Ovary (tissue), 9 donors: ENCODE results near the gene DDTL. TPM values are rescaled to one million over a fixed set of nuclear protein-coding genes. Genes with fewer than 3 reads are reported as not detected.
"Not testable (repeated sequence)": the region's sequence is repeated elsewhere in the genome, so short reads cannot be mapped to it uniquely, and the experiment has no call there.

Source experiments
- DNase-seq, 5 donors: peaks; one replicate each; pipeline ENCODE4 v3.0.0-alpha.2; 2019 to 2020
- H3K27ac ChIP-seq, 2 donors: fragments of 200-600 bp; one replicate each; pipeline versions ENCODE4 v1.5.1 to v1.8.0; 2019 to 2022
- H3K27me3 ChIP-seq: fragments of 200-600 bp; one replicate; pipeline ENCODE4 v1.8.0; 2022
- H3K36me3 ChIP-seq: fragments of 200-600 bp; sonication (generic); one replicate; pipeline ENCODE4 v1.5.1; 2019
- H3K4me1 ChIP-seq: one replicate; pipeline ENCODE4 v1.8.1; 2013; ENCODE audit warnings: mild to moderate bottlenecking, moderate library complexity; ENCODE audit not compliant: insufficient read depth
- H3K4me3 ChIP-seq: fragments of 200-600 bp; sonication (generic); one replicate; pipeline ENCODE4 v1.5.1; 2017
- H3K9me3 ChIP-seq, 2 donors: fragments of 200-600 bp in 1 of 2; sonication (generic) in 1 of 2; one replicate each; pipeline versions ENCODE4 v1.5.1 to v1.8.1; 2013 to 2019; ENCODE audit warnings: mild to moderate bottlenecking in 1 of 2, moderate library complexity in 1 of 2
- EP300 ChIP-seq: sonication (generic); formaldehyde crosslinking; IDR thresholded peaks from one replicate; pipeline ENCODE4 v1.6.1; 2017; ENCODE audit warnings: antibody characterized with exemption
- POLR2A ChIP-seq: fragments of 450-650 bp; IDR thresholded peaks from one replicate; pipeline ENCODE4 v1.6.1; 2017; ENCODE audit warnings: antibody characterized with exemption, mild to moderate bottlenecking, moderate library complexity
- whole genome bisulfite sequencing, 3 donors: extraction: QIAGEN DNeasy Blood & Tissue Kit in 1 of 3; methylation state at CpG; one replicate each; pipeline versions ENCODE4 v1.1.5 to v1.1.7; 2013 to 2017; 5-methylcytosine and 5-hydroxymethylcytosine counted together
- intact Hi-C, 4 donors: fragments of 100-400 bp; cut with DNase I; formaldehyde crosslinking; loops; one replicate each; pipeline versions ENCODE4 v1.11.0 to v1.15.1; 2022 to 2023
- polyA plus RNA-seq, 2 donors: library from polyadenylated mRNA; stranded (reverse); fragments of 200-250 nt in 1 of 2; fragments of 350-450 nt in 1 of 2; fragmentation: Illumina TruSeq in 1 of 2; extraction: RNeasy Lipid Tissue Mini Kit (QIAGEN cat#74804) in 1 of 2; gene quantifications; one replicate each; pipeline ENCODE4 v1.2.3, GENCODE V29; 2013 to 2014
- total RNA-seq, 7 donors: library from RNA; depleted of rRNA in 2 of 7; stranded (reverse); fragments of >200 nt in 2 of 7; fragmentation: NEBNext Ultra II Directional in 3 of 7; extraction: Animal tissue kit (Norgen Biotek cat#: 25700) in 3 of 7; gene quantifications; one replicate each; pipeline versions ENCODE4 v1.1.0 to v1.2.4, GENCODE V29; 2016 to 2023
- TF ChIP-seq, protein P1 (sequence below), 3 donors: fragments of 450-650 bp in 2 of 3; fragments of 200-600 bp in 1 of 3; IDR thresholded peaks; one replicate each; pipeline versions ENCODE4 v1.5.1 to v1.8.0; 2016 to 2022; ENCODE audit warnings: antibody characterized with exemption in 3 of 3, mild to moderate bottlenecking in 1 of 3
- donor health status: DM: no; HTN: no; CAD: no; lungs with moderate emphysema.
- donor health status: DM: no; HTN: no; CAD: no.
- donor health status: Bipolar disorder and iron deficiency.
- donor health status: DM: yes; HTN: yes; CAD: no.
- donor health status: DM: no; HTN: no; CAD: no.
- donor health status: DM: yes; HTN: yes; CAD: no.

Gene DDTL
- total and polyA plus RNA-seq, 9 donors = 1.4 to 5.1 (median 3.3) TPM; not detected in 2

DNA sequence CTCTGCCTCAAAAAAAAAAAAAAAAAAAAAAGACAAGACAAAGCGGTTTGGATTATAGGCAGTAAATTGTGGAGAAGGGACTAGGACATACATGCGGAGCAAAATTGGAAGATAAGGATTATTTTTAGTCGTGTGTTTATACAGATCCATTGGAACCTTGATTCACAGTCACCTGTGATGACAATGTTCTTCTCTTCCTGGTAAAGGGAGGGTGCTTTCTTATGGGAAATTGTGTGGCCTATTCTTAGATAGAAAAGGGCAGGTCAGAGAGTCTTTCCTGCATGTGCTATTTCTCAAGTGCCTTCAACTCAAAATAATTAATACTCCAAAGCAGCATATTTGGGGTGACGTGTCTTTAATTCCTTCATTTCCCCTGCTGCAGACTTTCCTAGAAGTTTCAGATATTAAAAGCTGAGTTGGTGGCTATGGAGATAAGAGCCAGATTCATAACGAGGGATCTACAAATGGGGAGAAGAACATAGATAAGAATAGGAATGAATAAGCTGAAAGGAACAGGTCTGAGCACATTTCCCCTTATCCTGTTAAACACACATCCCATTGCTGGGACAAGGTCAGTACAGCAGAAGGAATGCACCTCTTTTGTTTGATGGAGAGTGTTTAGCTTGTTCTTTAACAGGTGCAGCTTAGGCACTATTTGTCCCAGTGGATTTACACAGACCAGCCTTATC, 28.2 kb upstream of the DDTL start:
- intact Hi-C loops = no loop called here
- Histone ChIP-seq H3K27ac (no peak overlapping the region), H3K4me1 (no peaks in the 10 kb centered on the region), H3K27me3 (no peaks in the 10 kb centered on the region), H3K4me3 (no peak overlapping the region), H3K36me3 (no peaks in the 10 kb centered on the region), H3K9me3 (no peaks in the 10 kb centered on the region)
- no peak for TF ChIP-seq POLR2A
- WGBS, 3 donors = 46 to 64% (median 56%) methylated on average over 5 of the region's 5 CpGs
- no peak for DNase-seq

DNA sequence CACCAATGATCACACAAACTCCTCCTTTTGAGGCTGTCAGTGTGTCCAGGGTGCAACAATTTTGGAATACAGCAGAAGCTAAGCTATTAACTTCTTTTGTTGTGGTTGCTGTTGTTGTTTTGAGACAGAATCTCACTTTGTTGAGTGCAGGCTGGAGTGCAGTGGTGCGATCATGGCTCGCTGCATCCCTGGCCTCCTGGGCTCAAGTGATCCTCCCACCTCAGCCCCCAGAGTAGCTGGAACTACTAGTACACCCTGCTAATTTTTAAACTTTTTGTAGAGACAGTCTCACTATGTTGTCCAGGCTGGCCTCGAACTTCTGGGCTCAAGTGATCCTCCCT, 27.7 kb upstream of the DDTL start:
- no peak overlapping the region for H3K4me3 ChIP-seq
- TF ChIP-seq, protein P1, sequence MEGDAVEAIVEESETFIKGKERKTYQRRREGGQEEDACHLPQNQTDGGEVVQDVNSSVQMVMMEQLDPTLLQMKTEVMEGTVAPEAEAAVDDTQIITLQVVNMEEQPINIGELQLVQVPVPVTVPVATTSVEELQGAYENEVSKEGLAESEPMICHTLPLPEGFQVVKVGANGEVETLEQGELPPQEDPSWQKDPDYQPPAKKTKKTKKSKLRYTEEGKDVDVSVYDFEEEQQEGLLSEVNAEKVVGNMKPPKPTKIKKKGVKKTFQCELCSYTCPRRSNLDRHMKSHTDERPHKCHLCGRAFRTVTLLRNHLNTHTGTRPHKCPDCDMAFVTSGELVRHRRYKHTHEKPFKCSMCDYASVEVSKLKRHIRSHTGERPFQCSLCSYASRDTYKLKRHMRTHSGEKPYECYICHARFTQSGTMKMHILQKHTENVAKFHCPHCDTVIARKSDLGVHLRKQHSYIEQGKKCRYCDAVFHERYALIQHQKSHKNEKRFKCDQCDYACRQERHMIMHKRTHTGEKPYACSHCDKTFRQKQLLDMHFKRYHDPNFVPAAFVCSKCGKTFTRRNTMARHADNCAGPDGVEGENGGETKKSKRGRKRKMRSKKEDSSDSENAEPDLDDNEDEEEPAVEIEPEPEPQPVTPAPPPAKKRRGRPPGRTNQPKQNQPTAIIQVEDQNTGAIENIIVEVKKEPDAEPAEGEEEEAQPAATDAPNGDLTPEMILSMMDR (IDR thresholded peaks at IDR 0.05) = no peak
- TF ChIP-seq EP300 = no peak
- no peak for TF ChIP-seq POLR2A
- 60 to 73% (median 60%) methylated on average over 3 of the region's 3 CpGs for WGBS, 3 donors
- no peak overlapping the region for H3K27ac ChIP-seq
- H3K4me1 ChIP-seq = no peaks in the 10 kb centered on the region
- intact Hi-C loops = no loop called here
- H3K36me3 ChIP-seq = no peaks in the 10 kb centered on the region
- DNase-seq = no peak
- no peaks in the 10 kb centered on the region for H3K27me3 ChIP-seq
- H3K9me3 ChIP-seq = no peaks in the 10 kb centered on the region

DNA sequence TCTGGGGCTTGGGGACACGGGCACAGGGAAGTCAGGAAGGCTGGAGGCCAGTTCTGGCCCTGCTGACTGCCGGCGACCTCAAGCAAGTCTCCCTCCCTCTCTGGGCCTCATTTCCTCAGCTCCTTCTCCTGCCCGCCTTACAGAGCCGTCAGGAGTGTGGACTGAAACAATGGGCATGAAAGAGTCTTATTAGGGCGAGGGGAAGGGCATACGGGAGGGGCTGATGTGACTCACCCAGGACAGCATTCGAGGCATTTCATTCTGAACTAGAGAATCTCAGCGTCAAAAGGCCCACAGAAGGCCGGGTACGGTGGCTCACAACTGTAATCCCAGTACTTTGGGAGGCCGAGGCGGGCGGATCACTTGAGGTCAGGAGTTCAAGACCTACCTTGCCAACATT, 26.5 kb upstream of the DDTL start:
- H3K36me3 ChIP-seq, DNase-seq, H3K4me3 ChIP-seq, H3K4me1 ChIP-seq, H3K27me3 ChIP-seq, H3K9me3 ChIP-seq, intact Hi-C loops, H3K27ac ChIP-seq: not testable (repeated sequence)
- no CpG with 5 or more reads among the region's 14 CpGs for WGBS, 3 donors

DNA sequence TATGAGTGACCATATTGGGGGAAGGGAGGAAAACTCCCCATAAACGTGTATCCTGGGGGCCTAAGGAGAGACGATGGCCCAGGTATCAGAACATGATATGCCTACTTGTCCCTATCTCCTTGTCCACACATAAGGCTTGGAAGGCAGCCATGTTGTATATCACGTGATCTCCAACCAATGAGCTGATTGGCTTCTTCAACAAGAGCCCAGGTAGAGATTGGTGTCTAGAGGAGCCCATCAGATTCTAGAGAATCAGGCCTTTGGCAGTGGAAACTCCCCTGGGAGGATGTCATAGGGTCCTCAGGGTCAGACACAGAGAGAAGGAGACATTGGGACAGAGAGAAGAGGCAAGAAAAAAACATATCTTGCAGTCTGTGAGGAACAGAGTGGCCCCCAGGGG, 19.3 kb upstream of the DDTL start:
- H3K9me3 ChIP-seq, H3K4me3 ChIP-seq, H3K36me3 ChIP-seq, H3K4me1 ChIP-seq, H3K27ac ChIP-seq, DNase-seq, intact Hi-C loops, H3K27me3 ChIP-seq: not testable (repeated sequence)
- WGBS, 3 donors = 0 to 70% (median 0%) methylated on average over 1 to 3 of the region's 3 CpGs

DNA sequence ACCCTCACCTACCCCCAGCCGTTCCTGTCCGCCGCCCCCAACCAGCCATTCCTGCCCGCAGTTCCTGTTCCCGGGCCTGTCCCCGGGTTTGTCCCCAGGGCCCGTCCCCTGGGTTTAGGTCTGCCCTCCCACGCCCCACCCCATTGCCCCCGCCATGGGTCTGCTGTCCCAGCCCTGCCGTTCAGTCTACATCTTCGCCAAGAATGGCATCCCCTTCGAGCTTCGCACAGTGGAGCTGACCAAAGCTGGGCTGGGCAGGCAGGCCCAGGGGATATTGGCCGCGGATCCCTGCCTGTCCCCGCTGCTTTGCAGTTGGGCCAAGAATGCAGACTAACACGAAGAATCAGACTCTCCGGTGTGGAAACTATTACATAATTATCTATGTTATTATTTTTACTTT, 16.9 kb upstream of the DDTL start:
- 82 to 86% (median 83%) methylated on average over 16 to 18 of the region's 18 CpGs for WGBS, 3 donors
- not testable (repeated sequence) for H3K4me1 ChIP-seq, H3K27ac ChIP-seq, H3K36me3 ChIP-seq, H3K4me3 ChIP-seq, H3K27me3 ChIP-seq, H3K9me3 ChIP-seq, DNase-seq
- intact Hi-C loops = loop anchor here in 2 of 4 donors (10.0 kb wide), 2 partner anchors 85 to 225 kb away; no protein-coding TSS in a partner anchor

DNA sequence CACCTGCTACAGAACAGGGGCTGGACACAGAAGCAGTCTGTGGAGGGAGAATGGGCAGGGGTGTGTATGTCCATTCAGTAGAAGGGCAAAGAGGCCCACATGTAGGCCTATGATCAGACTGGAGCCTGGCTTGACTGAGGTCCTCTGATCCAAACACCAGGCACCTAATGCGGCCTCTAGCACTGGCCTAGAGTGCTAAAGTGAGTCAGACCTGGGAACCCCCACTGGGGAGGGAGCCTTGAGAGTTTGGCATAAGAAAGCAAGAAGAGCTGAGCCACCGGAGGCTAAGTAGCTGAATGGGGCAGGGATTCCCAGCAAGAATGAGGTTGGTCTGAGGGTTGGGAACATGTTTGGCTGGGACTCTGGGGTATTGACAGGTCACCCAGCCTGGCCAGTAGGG, 15.3 kb upstream of the DDTL start:
- not testable (repeated sequence) for H3K36me3 ChIP-seq, H3K4me3 ChIP-seq, H3K9me3 ChIP-seq, H3K4me1 ChIP-seq, DNase-seq, H3K27me3 ChIP-seq, H3K27ac ChIP-seq
- intact Hi-C loops = loop anchor here in 2 of 4 donors (10.0 kb wide), 2 partner anchors 87 to 223 kb away; no protein-coding TSS in a partner anchor
- 73 to 100% (median 86%) methylated on average over 2 of the region's 2 CpGs for WGBS, 3 donors

DNA sequence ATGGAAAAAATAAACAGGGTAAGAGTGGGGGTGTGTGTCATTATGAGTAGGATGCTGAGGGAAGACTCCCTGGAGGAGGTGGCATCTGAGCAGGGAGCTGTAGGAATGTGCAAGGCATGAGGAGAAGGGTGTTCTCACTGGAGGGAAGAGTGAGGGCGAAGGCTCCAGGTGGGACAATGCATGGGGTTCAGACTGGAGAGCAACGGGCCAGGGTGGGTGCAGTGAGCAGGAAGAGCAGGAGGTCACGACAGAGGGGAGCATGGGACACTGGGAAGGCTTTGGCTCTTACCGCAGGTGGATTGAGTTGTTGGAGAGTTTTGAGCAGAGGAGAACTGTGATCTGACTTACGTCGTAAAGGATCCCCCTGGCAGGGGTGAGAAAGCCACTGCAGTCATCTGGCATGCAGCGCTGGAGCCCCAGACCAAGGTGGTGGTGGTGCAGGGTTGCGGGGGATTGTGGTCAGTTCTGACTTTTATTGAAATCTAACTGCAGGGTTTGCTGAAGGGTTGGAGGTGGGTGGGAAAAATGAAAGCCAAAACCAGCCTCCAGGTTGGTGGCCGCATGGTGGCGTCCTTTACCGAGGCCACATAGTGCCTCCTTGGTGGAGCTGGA, 13.8 kb upstream of the DDTL start:
- WGBS, 3 donors = 68 to 72% (median 69%) methylated on average over 11 of the region's 11 CpGs
- not testable (repeated sequence) for H3K36me3 ChIP-seq, H3K4me3 ChIP-seq, H3K9me3 ChIP-seq, H3K27me3 ChIP-seq, H3K4me1 ChIP-seq, H3K27ac ChIP-seq
- peak in 1 of 5 donors; percentile 12 for DNase-seq
- intact Hi-C loops = loop anchor here in 2 of 4 donors (10.0 kb wide), 2 partner anchors 88 to 222 kb away; no protein-coding TSS in a partner anchor

DNA sequence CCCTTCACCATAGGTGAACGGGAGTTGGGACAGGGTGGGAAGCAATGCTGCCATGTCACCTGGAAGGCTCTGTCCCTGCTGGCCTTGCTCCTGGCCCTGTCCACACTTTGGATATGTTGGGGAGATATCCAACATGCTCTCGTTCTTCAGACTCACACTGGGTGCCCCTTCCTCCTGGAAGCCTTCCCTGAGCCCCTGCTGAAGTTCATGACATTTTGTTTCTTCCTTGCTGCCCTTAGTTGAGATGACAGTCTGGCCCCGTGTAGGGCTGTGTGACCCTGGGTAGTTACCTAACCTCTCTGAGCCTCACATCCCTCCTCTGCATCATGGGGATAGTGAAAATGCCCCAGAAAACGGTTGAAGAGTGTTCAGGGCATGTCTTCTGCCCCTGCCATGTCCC, 13.2 kb upstream of the DDTL start:
- intact Hi-C loops = loop anchor here in 2 of 4 donors (10.0 kb wide), 2 partner anchors 89 to 221 kb away; no protein-coding TSS in a partner anchor
- H3K4me1 ChIP-seq, H3K27me3 ChIP-seq, H3K27ac ChIP-seq, H3K36me3 ChIP-seq, H3K9me3 ChIP-seq, DNase-seq, H3K4me3 ChIP-seq: not testable (repeated sequence)
- WGBS, 3 donors = 68 to 72% (median 69%) methylated on average over 4 of the region's 4 CpGs

DNA sequence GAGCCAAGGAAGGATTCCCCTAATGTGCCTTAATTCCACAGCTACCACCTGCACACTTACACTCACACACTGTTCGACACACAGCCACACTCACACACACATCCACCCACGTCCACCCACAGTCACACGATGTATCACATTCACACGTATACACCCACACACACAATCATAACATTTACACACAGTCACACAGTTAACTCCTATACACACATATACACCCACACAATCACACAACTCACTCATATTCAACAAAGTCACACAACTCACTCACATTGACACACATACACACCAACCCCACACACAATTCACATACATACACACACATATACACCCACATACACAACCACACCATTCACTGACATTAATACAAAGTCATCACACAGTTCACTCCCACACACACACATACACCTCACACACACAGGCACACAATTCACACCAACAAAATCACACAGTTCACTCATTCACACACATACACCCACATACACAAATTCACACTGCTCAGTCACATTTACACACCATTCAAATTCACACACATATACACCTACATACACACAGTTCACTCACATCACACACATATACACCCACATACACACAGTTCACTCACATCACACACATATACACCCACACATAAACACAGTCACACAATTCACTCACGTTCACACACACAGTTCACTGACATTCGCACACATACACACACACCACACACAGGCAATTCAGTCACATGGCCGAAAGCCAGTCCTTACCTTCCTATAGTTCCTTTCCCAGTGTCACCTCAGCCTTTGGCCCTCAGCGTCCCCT, 12.3 kb upstream of the DDTL start:
- not testable (repeated sequence) for H3K36me3 ChIP-seq, H3K4me1 ChIP-seq, H3K9me3 ChIP-seq, H3K27me3 ChIP-seq, H3K27ac ChIP-seq, DNase-seq, H3K4me3 ChIP-seq
- intact Hi-C loops = loop anchor here in 2 of 4 donors (10.0 kb wide), 2 partner anchors 90 to 220 kb away; no protein-coding TSS in a partner anchor
- 68 to 78% (median 75%) methylated on average over 8 of the region's 8 CpGs for WGBS, 3 donors

DNA sequence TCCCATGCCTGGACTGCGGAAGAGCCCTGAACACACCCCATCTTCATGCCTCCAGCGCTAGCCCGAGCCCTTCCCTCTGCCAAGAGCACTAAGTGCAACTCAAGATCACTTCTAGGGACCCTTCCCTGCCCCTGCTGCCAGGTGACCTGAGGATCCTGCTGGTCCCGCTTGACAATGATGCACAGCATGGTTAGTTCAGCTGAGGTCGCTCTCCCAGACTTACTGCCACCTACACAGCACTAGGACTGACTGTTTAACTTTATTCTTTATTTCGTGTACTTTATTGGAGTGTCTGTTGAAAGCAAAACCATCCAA, 11.7 kb upstream of the DDTL start:
- H3K4me3 ChIP-seq, H3K4me1 ChIP-seq, DNase-seq, H3K36me3 ChIP-seq, H3K9me3 ChIP-seq, H3K27ac ChIP-seq, H3K27me3 ChIP-seq: not testable (repeated sequence)
- intact Hi-C loops = loop anchor here in 2 of 4 donors (10.0 kb wide), 2 partner anchors 90 to 220 kb away; no protein-coding TSS in a partner anchor
- 67 to 86% (median 80%) methylated on average over 5 to 6 of the region's 6 CpGs for WGBS, 3 donors
